ENCODE results near the gene RNF103.

The RNF103 gene

DNA sequence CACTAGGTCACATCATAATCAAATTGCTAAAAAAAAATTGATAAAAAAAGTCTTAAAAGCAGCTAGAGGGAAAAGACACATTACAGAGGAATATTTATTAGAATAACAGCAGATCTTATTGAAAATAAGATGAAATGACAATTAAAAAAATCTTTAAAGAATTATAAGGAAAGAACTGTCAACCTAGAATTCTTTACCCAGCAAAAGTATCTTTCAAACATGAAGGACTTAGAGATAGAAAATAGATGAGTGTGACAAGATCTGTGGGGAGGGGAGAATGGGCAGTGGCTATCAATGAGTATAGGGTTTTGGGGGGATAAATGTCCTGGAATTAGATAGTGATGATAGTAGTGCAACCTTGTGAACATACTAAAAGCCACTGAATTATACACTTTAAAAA, 26.5 kb upstream of the RNF103 start:
- TF ChIP-seq, protein P1, sequence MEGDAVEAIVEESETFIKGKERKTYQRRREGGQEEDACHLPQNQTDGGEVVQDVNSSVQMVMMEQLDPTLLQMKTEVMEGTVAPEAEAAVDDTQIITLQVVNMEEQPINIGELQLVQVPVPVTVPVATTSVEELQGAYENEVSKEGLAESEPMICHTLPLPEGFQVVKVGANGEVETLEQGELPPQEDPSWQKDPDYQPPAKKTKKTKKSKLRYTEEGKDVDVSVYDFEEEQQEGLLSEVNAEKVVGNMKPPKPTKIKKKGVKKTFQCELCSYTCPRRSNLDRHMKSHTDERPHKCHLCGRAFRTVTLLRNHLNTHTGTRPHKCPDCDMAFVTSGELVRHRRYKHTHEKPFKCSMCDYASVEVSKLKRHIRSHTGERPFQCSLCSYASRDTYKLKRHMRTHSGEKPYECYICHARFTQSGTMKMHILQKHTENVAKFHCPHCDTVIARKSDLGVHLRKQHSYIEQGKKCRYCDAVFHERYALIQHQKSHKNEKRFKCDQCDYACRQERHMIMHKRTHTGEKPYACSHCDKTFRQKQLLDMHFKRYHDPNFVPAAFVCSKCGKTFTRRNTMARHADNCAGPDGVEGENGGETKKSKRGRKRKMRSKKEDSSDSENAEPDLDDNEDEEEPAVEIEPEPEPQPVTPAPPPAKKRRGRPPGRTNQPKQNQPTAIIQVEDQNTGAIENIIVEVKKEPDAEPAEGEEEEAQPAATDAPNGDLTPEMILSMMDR (IDR thresholded peaks at IDR 0.05; ENCODE audit: low read length, missing control alignments): no peak
- DNase-seq (ENCODE audit: low read depth): no peak
- H3K4me3 ChIP-seq (replicated peaks; ENCODE audit: low read depth, low read length): no peak overlapping the region

DNA sequence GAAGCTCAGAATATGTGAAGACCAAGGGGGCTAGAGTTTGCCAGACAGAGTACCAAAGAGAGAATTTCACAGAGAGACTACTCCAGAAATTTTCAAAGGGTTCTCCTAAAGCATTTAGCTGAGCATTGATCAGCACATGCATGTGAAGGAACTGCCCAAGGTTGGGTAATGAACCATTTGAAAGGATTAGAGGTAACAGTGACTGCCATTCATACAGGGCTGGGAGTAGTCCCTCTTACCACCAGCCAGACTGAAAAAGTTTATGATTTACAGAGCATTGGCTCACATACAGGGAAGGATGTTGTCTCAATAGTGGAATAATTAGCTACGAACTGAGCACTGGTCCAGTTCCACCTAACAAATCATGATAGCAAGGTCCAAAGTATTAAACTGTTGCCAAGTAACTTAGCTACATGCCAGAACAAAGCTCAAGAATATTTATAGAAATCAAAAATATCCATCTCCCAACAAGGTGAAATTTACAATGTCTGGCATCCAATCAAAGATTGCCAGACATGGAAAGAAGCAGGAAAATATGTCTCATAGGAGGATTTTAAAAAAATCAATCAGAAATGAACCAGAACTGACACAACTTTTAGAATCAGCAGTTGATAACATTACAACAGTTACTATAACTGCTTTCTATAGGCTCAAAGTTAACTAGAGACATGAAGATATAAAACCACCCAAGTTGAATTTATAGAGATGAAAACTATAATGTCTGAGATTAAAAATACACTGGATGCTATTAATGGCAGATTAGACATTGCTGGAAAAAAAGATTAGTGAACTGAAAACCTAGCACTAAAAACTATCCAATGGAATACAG, 25.7 kb upstream of the RNF103 start:
- TF ChIP-seq, protein P1 (IDR thresholded peaks at IDR 0.05; ENCODE audit: low read length, missing control alignments): no peak
- DNase-seq (ENCODE audit: low read depth): no peak
- no peak overlapping the region for H3K4me3 ChIP-seq (replicated peaks; ENCODE audit: low read depth, low read length)

DNA sequence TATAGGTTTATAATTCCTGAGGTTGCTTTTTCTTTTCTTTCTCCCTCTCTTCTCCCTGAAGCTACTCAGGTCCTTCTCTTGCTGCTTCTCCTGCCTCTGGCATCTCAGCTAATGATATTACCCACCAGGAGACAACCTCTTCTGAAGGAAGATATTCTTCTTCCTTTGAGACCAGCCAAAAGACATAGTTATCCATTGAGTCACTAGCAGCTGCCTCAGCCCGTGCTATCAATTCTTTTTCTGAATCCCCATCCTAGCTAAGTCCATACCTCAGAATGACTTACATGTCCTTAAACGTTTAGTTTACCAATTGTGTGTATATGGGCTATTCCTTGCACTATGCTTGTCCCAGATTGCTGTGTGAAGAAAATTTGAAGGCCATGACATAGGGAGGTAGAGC, 25.0 kb upstream of the RNF103 start:
- H3K4me3 ChIP-seq (replicated peaks; ENCODE audit: low read depth, low read length): no peak overlapping the region
- TF ChIP-seq, protein P1 (IDR thresholded peaks at IDR 0.05; ENCODE audit: low read length, missing control alignments): no peak
- DNase-seq (ENCODE audit: low read depth): no peak

DNA sequence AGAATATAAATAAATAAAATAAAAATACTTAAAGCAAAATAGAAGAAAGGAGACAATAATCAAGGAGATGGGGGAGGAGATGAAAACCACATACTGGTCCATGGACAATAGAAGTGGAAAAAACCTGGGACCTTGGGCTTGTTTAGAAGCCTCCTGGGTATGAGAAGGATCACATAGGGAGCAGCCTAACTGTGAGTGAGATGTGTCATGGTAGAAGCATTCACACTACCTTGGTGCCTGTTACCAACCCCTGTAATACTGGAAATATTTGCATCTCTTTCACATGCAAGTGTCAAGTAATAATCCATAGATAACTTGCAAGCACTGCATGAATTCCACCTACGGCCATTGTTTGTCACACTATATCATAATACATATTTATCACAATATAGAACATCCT, 23.2 kb upstream of the RNF103 start:
- no peak overlapping the region for H3K4me3 ChIP-seq (replicated peaks; ENCODE audit: low read depth, low read length)
- no peak for DNase-seq (ENCODE audit: low read depth)
- TF ChIP-seq, protein P1 (IDR thresholded peaks at IDR 0.05; ENCODE audit: low read length, missing control alignments): no peak

DNA sequence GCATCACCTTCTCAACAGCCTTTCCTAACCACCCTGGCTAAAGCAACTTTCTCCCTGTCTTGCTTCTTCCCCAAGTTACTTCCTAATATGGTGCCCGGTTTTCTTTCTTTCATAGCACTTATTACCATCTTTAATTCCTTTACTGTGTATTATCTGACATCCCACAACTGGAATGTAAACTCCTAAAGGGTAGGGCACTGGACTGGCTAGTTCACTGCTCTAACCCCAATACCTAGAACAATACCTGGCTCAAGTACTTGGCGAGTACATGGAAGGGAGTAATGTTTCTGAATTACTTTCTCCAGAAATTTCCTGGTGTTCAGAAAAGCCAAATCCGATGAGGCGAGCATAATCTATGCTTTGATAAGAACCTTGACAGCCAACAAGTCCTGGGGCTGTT, 22.7 kb upstream of the RNF103 start:
- DNase-seq (ENCODE audit: low read depth): no peak
- TF ChIP-seq, protein P1 (IDR thresholded peaks at IDR 0.05; ENCODE audit: low read length, missing control alignments): no peak
- H3K4me3 ChIP-seq (replicated peaks; ENCODE audit: low read depth, low read length): no peak overlapping the region

DNA sequence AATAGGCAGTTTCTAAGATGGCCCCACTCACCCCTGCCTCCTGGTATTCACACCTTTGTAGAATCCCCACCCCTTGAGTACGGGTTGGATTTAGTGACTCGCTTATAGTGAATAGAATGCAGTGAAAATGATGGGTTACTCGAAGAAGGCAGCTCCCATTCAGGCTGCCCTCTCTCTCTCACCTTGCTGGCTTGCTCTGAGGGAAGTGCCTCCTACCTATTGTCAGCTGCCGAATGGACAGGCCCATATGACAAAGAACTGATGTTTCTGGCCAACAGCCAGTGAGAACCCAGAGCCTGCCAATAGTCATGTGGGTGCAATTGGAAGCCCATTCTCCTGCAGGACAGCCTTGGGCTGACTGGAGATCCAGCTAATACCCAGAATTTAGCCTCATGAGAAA, 22.1 kb upstream of the RNF103 start:
- TF ChIP-seq, protein P1 (IDR thresholded peaks at IDR 0.05; ENCODE audit: low read length, missing control alignments): no peak
- no peak for DNase-seq (ENCODE audit: low read depth)
- H3K4me3 ChIP-seq (replicated peaks; ENCODE audit: low read depth, low read length): no peak overlapping the region

DNA sequence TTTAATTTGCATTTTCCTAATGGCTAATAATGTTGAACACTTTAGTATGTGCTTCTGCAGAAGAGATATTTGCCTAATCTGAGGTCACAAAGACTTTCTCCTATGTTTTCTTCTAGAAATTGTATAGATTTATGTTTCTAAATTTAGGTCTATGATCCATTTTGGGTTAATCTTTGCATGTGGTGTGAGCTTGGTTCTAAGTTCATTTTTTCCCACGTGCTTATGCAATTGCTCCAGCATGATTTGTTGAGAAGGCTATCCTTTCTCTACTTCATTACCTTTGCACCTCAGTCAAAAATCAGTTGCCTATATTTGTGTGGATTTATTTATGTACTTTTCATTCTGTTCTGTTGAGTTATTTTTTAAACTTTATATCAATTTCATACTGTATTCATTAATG, 15.0 kb upstream of the RNF103 start:
- TF ChIP-seq, protein P1 (IDR thresholded peaks at IDR 0.05; ENCODE audit: low read length, missing control alignments): no peak
- H3K4me3 ChIP-seq (replicated peaks; ENCODE audit: low read depth, low read length): no peak overlapping the region
- no peak for DNase-seq (ENCODE audit: low read depth)
